A673 (cell line): Measurements from ENCODE around the gene CCDC9. TPM values are rescaled to one million over a fixed set of nuclear protein-coding genes. Genes with fewer than 3 reads are reported as not detected.
"Not testable (repeated sequence)": the region's sequence is repeated elsewhere in the genome, so short reads cannot be mapped to it uniquely, and the experiment has no call there.

ENCODE experiments used
- BruUV-seq: library from RNA; stranded (reverse); fragments of 400-500 nt; replicated peaks from 2 replicates; lab custom pipeline; 2021; lab: Mats Ljungman, UMichigan
- CTCF ChIA-PET: fragments of 300-600 bp; sonication (Branson Sonifier 250); formaldehyde crosslinking; loops from one replicate; lab custom pipeline; 2022; ENCODE audit warnings: antibody characterized with exemption; lab: Charles Lee
- POLR2A ChIA-PET: fragments of 300-600 bp; sonication (Branson Sonifier 250); formaldehyde crosslinking; loops from one replicate; lab custom pipeline; 2022; ENCODE audit warnings: antibody characterized with exemption; ENCODE audit not compliant: low non-redundant PET; lab: Charles Lee
- DNase-seq: peaks from one replicate; pipeline ENCODE4 v3.0.0-alpha.2; 2015; ENCODE audit warnings: low spot score
- H3K27ac ChIP-seq: fragments of 200-600 bp; sonication (generic); 2 replicates; pipeline ENCODE4 v1.5.1; 2016; ENCODE audit warnings: mixed run types, low read depth, mild to moderate bottlenecking, mixed read lengths, antibody characterized with exemption, low read length; ENCODE audit not compliant: poor library complexity, severe bottlenecking
- H3K27me3 ChIP-seq: fragments of 200-600 bp; sonication (generic); replicated peaks from 2 replicates; pipeline ENCODE4 v1.6.1; 2017; ENCODE audit warnings: mixed run types, low read depth, mild to moderate bottlenecking, mixed read lengths, antibody characterized with exemption, low read length; ENCODE audit not compliant: insufficient read depth, poor library complexity
- H3K36me3 ChIP-seq: fragments of 200-600 bp; sonication (generic); 2 replicates; pipeline ENCODE4 v1.6.1; 2016; ENCODE audit warnings: mixed run types, mild to moderate bottlenecking, mixed read lengths, antibody characterized with exemption, low read length; ENCODE audit not compliant: insufficient read depth, poor library complexity, severe bottlenecking
- H3K4me1 ChIP-seq: fragments of 200-600 bp; sonication (generic); 2 replicates; pipeline ENCODE4 v1.6.1; 2017; ENCODE audit warnings: mixed run types, mild to moderate bottlenecking, mixed read lengths, antibody characterized with exemption, low read length; ENCODE audit not compliant: insufficient read depth, poor library complexity, severe bottlenecking
- H3K4me3 ChIP-seq: fragments of 200-600 bp; sonication (generic); 2 replicates; pipeline ENCODE4 v1.5.1; 2016; ENCODE audit warnings: low read depth, mixed run types, mild to moderate bottlenecking, mixed read lengths, low read length; ENCODE audit not compliant: poor library complexity, severe bottlenecking
- H3K9me3 ChIP-seq: fragments of 200-600 bp; sonication (generic); 2 replicates; pipeline ENCODE4 v1.6.1; 2016; ENCODE audit warnings: mixed run types, low read depth, mild to moderate bottlenecking, mixed read lengths, antibody characterized with exemption, low read length; ENCODE audit not compliant: poor library complexity, severe bottlenecking
- CTCF ChIP-seq: fragments of 300-800, 200-600 bp; sonication (generic); conservative IDR thresholded peaks from 2 replicates; pipeline ENCODE4 v1.5.1; 2017; ENCODE audit warnings: low read depth, mild to moderate bottlenecking, antibody characterized with exemption, low read length, moderate library complexity, mixed read lengths
- EZH2 ChIP-seq: fragments of 200-600 bp; sonication (generic); IDR thresholded peaks from 2 replicates; pipeline ENCODE4 v1.6.1; 2017; ENCODE audit warnings: borderline replicate concordance, low read depth, mild to moderate bottlenecking, mixed read lengths, antibody characterized with exemption, low read length; ENCODE audit not compliant: poor library complexity, severe bottlenecking
- intact Hi-C: fragments of 100-400 bp; cut with micrococcal nuclease; formaldehyde crosslinking; loops from one replicate; pipeline ENCODE4 v1.10.0; 2022; ENCODE audit not compliant: unreplicated experiment
- total RNA-seq: library from RNA; stranded (reverse); gene quantifications from 2 replicates; pipeline ENCODE4 v1.2.3, GENCODE V29; 2021

The CCDC9 gene
- total RNA-seq, 1 experiment from 2014 or later: 36.4 TPM

GRCh38 chr19:47260476-47260875 lies 4.2 kb downstream of the CCDC9 start:
- CTCF ChIA-PET: no interaction called here
- POLR2A ChIA-PET: interaction anchor here (0.5 kb wide), 1 partner anchor 8 kb away, joined by 6 read pairs; no protein-coding TSS in a partner anchor
- DNase-seq: no peak
- H3K27me3 ChIP-seq: no peaks in the 10 kb centered on the region
- no TSS peak for BruUV-seq
- no peak overlapping the region for H3K4me3 ChIP-seq
- intact Hi-C loops: no loop called here
- no peak overlapping the region for H3K27ac ChIP-seq
- peaks cover 7% of the 10 kb centered on the region for H3K4me1 ChIP-seq
- H3K9me3 ChIP-seq: no peaks in the 10 kb centered on the region
- peaks cover 44% of the 10 kb centered on the region for H3K36me3 ChIP-seq
- TF ChIP-seq CTCF (no peak), EZH2 (no peak)

- H3K27me3 ChIP-seq, H3K9me3 ChIP-seq, BruUV-seq, intact Hi-C loops, H3K4me1 ChIP-seq, H3K27ac ChIP-seq, POLR2A ChIA-PET, DNase-seq, CTCF ChIA-PET, H3K4me3 ChIP-seq: not testable (repeated sequence)
- H3K36me3 ChIP-seq: peaks cover 53% of the 10 kb centered on the region
These were observed 5.8 kb downstream of the CCDC9 start for GRCh38 chr19:47261946-47262793.

GRCh38 chr19:47264629-47265028 lies 8.3 kb downstream of the CCDC9 start:
- Histone ChIP-seq H3K4me3 (no peak overlapping the region), H3K4me1 (no peaks in the 10 kb centered on the region), H3K27ac (no peak overlapping the region), H3K27me3 (no peaks in the 10 kb centered on the region), H3K9me3 (no peaks in the 10 kb centered on the region), H3K36me3 (peaks cover 41% of the 10 kb centered on the region)
- intact Hi-C loops: no loop called here
- TF ChIP-seq EZH2 (no peak), CTCF (no peak)
- POLR2A ChIA-PET: no interaction called here
- no peak for DNase-seq
- no TSS peak for BruUV-seq
- CTCF ChIA-PET: no interaction called here
